Esophagus squamous epithelium (tissue), 5 donors: ENCODE data around the gene NF2. TPM values are rescaled to one million over a fixed set of nuclear protein-coding genes. Genes with fewer than 3 reads are reported as not detected.

Experiments used
- DNase-seq: peaks from one replicate; lab custom pipeline; 2025; lab: John Stamatoyannopoulos, UW
- H3K27ac ChIP-seq, 4 donors: fragments of 200-600 bp; sonication (generic); one replicate each; pipeline ENCODE4 v1.5.1; 2016 to 2019; ENCODE audit warnings: mild to moderate bottlenecking in 1 of 4
- H3K27me3 ChIP-seq, 4 donors: fragments of 200-600 bp; sonication (generic); 1 replicate in 3 of 4; 2 replicates in 1 of 4; pipeline versions ENCODE4 v1.5.1 to v1.6.0; 2017 to 2021; ENCODE audit warnings: antibody characterized with exemption in 1 of 4
- H3K36me3 ChIP-seq, 3 donors: fragments of 200-600 bp; sonication (generic); one replicate each; pipeline ENCODE4 v1.5.1; 2016 to 2019
- H3K4me1 ChIP-seq, 3 donors: fragments of 200-600 bp; sonication (generic); one replicate each; pipeline ENCODE4 v1.5.1; 2017 to 2019
- H3K4me3 ChIP-seq, 4 donors: fragments of 200-600 bp; sonication (generic); 1 replicate in 3 of 4; 2 replicates in 1 of 4; pipeline ENCODE4 v1.5.1; 2016 to 2019; ENCODE audit warnings: mild to moderate bottlenecking in 2 of 4, moderate library complexity in 1 of 4
- H3K9me3 ChIP-seq, 3 donors: fragments of 200-600 bp; sonication (generic); one replicate each; pipeline ENCODE4 v1.5.1; 2016 to 2019
- CTCF ChIP-seq, 6 experiments: fragments of 450-650 bp in 4 of 6; fragments of 200-600 bp in 2 of 6; sonication (generic) in 2 of 6; IDR thresholded peaks; one replicate each; pipeline ENCODE4 v1.5.1; 2016 to 2019; ENCODE audit warnings: antibody characterized with exemption in 6 of 6, mild to moderate bottlenecking in 4 of 6, moderate library complexity in 4 of 6
- POLR2A ChIP-seq, 4 donors: fragments of 450-650 bp; IDR thresholded peaks; one replicate each; pipeline ENCODE4 v1.6.1; 2017; ENCODE audit warnings: antibody characterized with exemption in 4 of 4, mild to moderate bottlenecking in 4 of 4, moderate library complexity in 3 of 4
- WGBS, 2 donors: methylation state at CpG; one replicate each; pipeline ENCODE4 v1.1.5; 2018; 5-methylcytosine and 5-hydroxymethylcytosine counted together
- intact Hi-C: fragments of 100-400 bp; cut with DNase I; formaldehyde crosslinking; loops from one replicate; pipeline ENCODE4 v1.15.0; 2022
- total RNA-seq, 4 donors: library from RNA; depleted of rRNA; stranded (reverse); fragments of >200 nt; gene quantifications; one replicate each; pipeline ENCODE4 v1.1.0, GENCODE V29; 2016
- donor health status: DM: yes; HTN: yes; CAD: no.

Gene NF2
- total RNA-seq, 4 donors from 2014 or later, result 25.8 to 45.3 (median 34.1) TPM

DNA sequence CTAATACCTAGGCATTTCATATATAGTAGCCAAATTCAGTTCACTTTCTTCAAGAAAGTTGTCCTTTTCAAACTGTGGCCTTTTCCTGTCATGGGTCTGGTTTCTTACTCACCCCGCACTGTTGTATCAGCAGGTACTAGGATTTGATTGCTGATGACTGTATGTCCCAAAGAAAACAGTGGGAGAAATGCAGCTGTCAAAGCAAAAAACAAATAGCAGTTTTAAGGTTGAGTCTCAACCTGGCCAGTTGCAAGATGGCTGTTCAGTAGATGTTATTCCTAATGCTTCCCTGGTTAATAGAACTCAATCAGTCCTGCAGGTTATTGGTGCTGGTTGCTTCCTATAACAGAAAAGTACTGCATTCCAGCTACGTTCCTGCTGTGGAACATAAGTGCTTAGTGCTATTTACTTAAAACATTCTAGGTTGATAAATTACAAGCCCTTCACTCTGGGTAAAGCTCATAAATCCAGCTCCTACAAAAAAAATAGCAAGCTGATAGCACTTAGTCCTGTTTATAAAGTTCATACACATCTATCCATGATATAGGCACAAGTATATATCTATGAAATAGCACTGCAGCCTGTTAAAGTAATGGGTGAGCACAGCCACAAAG lies 26.6 kb downstream of the NF2 start:
- no peaks in the 10 kb centered on the region for H3K27me3 ChIP-seq
- peaks cover 0 to 46% (median 15%) of the 10 kb centered on the region in 3 donors for H3K4me1 ChIP-seq
- 81% methylated on average over 2 of the region's 2 CpGs for WGBS, 2 donors
- no peak overlapping the region for H3K27ac ChIP-seq
- TF ChIP-seq POLR2A (IDR thresholded peaks at IDR 0.05) (no peak), CTCF (IDR thresholded peaks at IDR 0.05) (no peak)
- H3K9me3 ChIP-seq, result no peaks in the 10 kb centered on the region
- H3K4me3 ChIP-seq, result no peak overlapping the region
- no peak for DNase-seq
- intact Hi-C loops, result loop anchor here (10.0 kb wide), 2 partner anchors 375 to 465 kb away; no protein-coding TSS in a partner anchor
- H3K36me3 ChIP-seq, result no peaks in the 10 kb centered on the region

GRCh38 chr22:29630987-29631386 lies 27.6 kb downstream of the NF2 start:
- no peaks in the 10 kb centered on the region for H3K27me3 ChIP-seq
- H3K36me3 ChIP-seq, result no peaks in the 10 kb centered on the region
- no peaks in the 10 kb centered on the region for H3K9me3 ChIP-seq
- TF ChIP-seq CTCF (IDR thresholded peaks at IDR 0.05), result no peak
- no peak for TF ChIP-seq POLR2A (IDR thresholded peaks at IDR 0.05)
- 87 to 95% methylated on average over 4 to 5 of the region's 6 CpGs for WGBS, 2 donors
- no peak for DNase-seq
- H3K4me3 ChIP-seq, result no peak overlapping the region
- intact Hi-C loops, result loop anchor here (10.0 kb wide), 2 partner anchors 374 to 464 kb away; no protein-coding TSS in a partner anchor
- H3K27ac ChIP-seq, result no peak overlapping the region
- peaks cover 0 to 44% (median 11%) of the 10 kb centered on the region in 3 donors for H3K4me1 ChIP-seq

- WGBS, 2 donors, result 40 to 75% methylated on average over 1 of the region's 1 CpG
These were observed 28.3 kb downstream of the NF2 start for GRCh38 chr22:29631725-29632124.

DNA sequence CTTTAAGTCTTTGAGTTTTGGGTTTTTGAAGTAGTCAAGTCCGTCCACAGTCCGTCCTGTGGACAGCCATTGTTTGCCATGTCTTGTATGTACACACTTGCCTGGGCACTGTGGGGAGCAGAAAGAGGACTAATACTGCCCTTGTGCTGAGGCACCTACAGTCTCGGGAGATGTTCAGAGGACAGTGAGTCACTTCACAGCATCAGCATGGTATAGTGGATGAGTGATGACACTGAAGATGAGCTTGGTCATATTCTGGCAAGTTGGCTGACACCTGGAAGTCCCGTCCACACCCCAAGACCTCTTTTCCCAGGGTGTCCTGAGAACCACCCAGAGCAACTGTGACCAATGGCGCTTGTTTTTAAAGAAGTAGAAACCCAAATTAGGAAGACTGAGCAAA lies 29.2 kb downstream of the NF2 start:
- H3K4me1 ChIP-seq, result peaks cover 0 to 29% (median 0%) of the 10 kb centered on the region in 3 donors
- H3K27me3 ChIP-seq, result no peaks in the 10 kb centered on the region
- no peaks in the 10 kb centered on the region for H3K9me3 ChIP-seq
- TF ChIP-seq CTCF (IDR thresholded peaks at IDR 0.05), result no peak
- no peak for TF ChIP-seq POLR2A (IDR thresholded peaks at IDR 0.05)
- peaks cover 0 to 10% (median 0%) of the 10 kb centered on the region in 3 donors for H3K36me3 ChIP-seq
- no peak for DNase-seq
- H3K4me3 ChIP-seq, result no peak overlapping the region
- H3K27ac ChIP-seq, result no peak overlapping the region
- WGBS, 2 donors, result 83 to 100% methylated on average over 4 of the region's 5 CpGs
- intact Hi-C loops, result loop anchor here (10.0 kb wide), 2 partner anchors 372 to 462 kb away; no protein-coding TSS in a partner anchor

More at GRCh38 chr22:29631725-29632124, 28.3 kb downstream of the NF2 start:
- peaks cover 0 to 38% (median 4%) of the 10 kb centered on the region in 3 donors for H3K4me1 ChIP-seq
- no peak overlapping the region for H3K27ac ChIP-seq
- H3K4me3 ChIP-seq, result no peak overlapping the region
- no peaks in the 10 kb centered on the region for H3K9me3 ChIP-seq
- intact Hi-C loops, result loop anchor here (10.0 kb wide), 2 partner anchors 373 to 463 kb away; no protein-coding TSS in a partner anchor
- TF ChIP-seq POLR2A (IDR thresholded peaks at IDR 0.05) (no peak), CTCF (IDR thresholded peaks at IDR 0.05) (no peak)
- DNase-seq, result no peak
- H3K36me3 ChIP-seq, result peaks cover 0 to under 1% (median 0%) of the 10 kb centered on the region in 3 donors
- H3K27me3 ChIP-seq, result no peaks in the 10 kb centered on the region
